Omental fat pad (tissue), 4 donors: ENCODE results near the gene PRRT1. TPM values are rescaled to one million over a fixed set of nuclear protein-coding genes. Genes with fewer than 3 reads are reported as not detected.

Experiments
- ATAC-seq: fragments of 150-250 bp; one replicate; pipeline ENCODE4 v1.9.1; 2016; ENCODE audit warnings: mild to moderate bottlenecking, moderate library complexity; ENCODE audit not compliant: low FRiP score
- DNase-seq: peaks from one replicate; pipeline ENCODE4 v3.0.0-alpha.2; 2019; ENCODE audit warnings: low spot score
- CTCF ChIP-seq, 3 donors: fragments of 450-650 bp; IDR thresholded peaks; one replicate each; pipeline ENCODE4 v1.5.1; 2016 to 2017; ENCODE audit warnings: antibody characterized with exemption in 3 of 3, mild to moderate bottlenecking in 3 of 3, moderate library complexity in 2 of 3
- total RNA-seq, 4 donors: library from RNA; depleted of rRNA; stranded (reverse); fragments of >200 nt; gene quantifications; one replicate each; pipeline ENCODE4 v1.1.0, GENCODE V29; 2016

PRRT1 gene
- total RNA-seq, 4 donors from 2014 or later: 0.24 to 1.0 (median 0.34) TPM

GRCh38 chr6:32163559-32164258 lies 12.0 kb upstream of the PRRT1 start:
- DNase-seq (no peak), ATAC-seq (no peak)
- TF ChIP-seq CTCF (IDR thresholded peaks at IDR 0.05): no peak

GRCh38 chr6:32158052-32158451 lies 6.3 kb upstream of the PRRT1 start:
- ATAC-seq (no peak), DNase-seq (no peak)
- TF ChIP-seq CTCF (IDR thresholded peaks at IDR 0.05): no peak

GRCh38 chr6:32156891-32157290 lies 5.2 kb upstream of the PRRT1 start:
- ATAC-seq (no peak), DNase-seq (no peak)
- TF ChIP-seq CTCF (IDR thresholded peaks at IDR 0.05): no peak

DNA sequence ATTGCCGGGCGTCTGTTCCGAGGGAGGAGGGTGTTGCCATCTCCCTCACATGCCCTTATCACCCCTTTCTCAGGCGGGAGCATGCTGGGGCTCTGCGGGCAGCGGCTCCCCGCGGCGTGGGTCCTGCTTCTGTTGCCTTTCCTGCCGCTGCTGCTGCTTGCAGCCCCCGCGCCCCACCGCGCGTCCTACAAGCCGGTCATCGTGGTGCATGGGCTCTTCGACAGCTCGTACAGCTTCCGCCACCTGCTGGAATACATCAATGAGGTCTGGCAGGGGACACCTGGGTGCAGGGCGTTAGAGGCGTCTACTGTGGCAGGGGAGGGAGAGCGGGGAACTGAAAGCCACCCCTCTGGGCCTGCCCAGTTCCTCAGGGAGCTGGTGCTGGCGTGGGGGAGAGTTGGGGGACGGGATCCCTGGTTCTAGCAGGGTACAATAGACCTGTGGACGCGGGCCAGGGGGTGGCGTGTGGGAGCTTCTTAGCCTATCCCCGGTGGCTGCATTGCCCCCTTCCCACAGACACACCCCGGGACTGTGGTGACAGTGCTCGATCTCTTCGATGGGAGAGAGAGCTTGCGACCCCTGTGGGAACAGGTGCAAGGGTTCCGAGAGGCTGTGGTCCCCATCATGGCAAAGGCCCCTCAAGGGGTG lies 2.9 kb upstream of the PRRT1 start:
- no peak for TF ChIP-seq CTCF (IDR thresholded peaks at IDR 0.05)
- ATAC-seq (peak; percentile 45), DNase-seq (no peak)

DNA sequence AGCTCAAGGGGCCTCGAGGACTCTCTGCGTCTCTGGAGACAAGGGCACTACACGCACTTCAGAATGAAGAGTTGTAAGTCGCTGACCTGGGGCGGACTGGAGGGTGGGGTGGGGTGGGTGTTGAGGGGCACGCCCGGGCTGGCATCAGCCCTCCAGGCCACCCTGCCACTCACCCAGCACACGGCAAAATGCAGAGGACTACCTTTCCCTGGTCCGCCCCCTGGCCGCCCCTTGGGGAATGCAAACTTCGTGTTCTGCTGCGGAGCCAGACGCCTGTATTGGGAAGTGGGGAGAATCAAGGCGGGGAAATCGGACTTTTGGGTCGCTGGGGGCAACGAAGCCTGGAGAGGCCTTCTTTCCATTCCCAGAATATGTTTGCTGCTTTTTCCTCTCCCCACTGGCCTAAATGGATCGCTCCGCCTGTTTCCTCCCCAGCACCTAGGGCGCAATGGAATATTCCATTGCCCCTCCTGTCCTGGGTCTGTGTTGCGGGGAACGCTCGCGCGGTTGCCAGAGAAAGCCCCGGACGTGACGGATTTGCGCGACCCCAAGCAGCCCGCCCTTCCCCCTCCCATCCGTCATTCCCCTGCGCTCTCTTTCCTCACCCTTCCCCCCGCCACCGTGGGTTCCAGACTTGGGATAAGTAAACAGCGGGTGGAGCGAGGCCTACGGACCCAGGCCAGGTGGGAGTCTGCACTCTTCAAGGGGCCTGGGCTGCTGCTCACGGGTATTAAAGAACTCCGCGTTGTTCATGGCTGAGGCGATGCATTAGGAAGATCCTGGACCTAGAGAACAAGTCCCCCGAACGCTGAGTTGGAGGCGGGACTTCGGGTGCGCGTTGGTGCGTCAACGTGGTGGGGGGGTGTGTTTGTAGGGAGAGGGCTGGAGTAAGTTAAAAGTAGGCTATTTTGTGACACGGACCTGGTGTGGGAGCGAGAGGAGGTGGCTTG lies 2.1 kb upstream of the PRRT1 start, which contains the start of gene PPT2:
Gene PPT2 (plus strand): TSS at position 578 of the 950 bp plus-strand sequence. CDS start 454 bp downstream, outside the sequence.
- no peak for TF ChIP-seq CTCF (IDR thresholded peaks at IDR 0.05)
- DNase-seq (peak; percentile 62), ATAC-seq (peak; percentile 76)

DNA sequence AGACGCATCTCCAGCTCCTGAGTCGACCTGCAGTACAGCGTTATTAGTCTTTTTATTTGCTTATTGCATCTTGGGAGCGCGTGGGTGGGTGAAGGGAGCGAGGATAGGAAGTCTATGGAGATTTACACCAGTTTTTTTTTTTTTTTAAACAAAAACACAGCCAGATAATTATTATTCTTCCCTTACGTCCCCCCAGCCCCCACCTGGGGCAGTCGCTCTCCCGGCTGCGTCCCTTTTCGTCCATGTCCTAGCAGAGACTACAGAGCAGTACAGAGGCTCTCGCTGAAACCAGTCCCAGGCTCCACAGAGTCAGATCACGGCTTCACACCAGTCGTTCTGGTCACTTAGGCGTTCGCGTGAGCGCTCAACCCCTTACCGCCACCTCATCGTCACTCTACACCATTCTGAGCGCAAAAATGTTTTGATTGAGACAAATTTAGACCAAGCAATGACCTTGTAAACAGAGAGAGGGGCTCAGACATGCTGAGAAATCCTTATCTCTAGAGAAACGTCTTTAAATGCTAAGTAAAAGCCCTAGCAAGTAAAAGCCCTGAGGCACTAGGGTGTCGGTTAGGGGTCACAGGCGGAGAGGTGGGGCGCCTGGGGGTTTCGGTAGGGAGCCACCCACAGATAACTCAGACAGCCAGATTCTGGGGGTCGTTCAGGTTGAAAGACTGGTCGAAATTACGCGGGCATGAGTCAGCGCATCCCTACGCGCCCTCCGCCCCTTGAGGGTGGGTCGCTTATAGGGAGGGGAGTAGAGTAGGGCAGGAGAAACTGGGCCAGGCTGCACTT lies 1.2 kb upstream of the PRRT1 start:
- peak; percentile 62 for ATAC-seq
- DNase-seq: no peak
- no peak for TF ChIP-seq CTCF (IDR thresholded peaks at IDR 0.05)
